Esophagus muscularis mucosa (tissue), 4 donors: ENCODE data around the gene CTCF.

ENCODE experiments used
- CTCF ChIP-seq, 3 experiments: fragments of 200-600 bp in 2 of 3; fragments of 450-650 bp in 1 of 3; sonication (generic) in 2 of 3; IDR thresholded peaks; one replicate each; pipeline ENCODE4 v1.5.1; 2017 to 2019; ENCODE audit warnings: antibody characterized with exemption in 3 of 3, mild to moderate bottlenecking in 2 of 3, moderate library complexity in 1 of 3
- EP300 ChIP-seq: sonication (generic); formaldehyde crosslinking; IDR thresholded peaks from one replicate; pipeline ENCODE4 v1.6.1; 2017; ENCODE audit warnings: antibody characterized with exemption
- POLR2A ChIP-seq: fragments of 450-650 bp; IDR thresholded peaks from one replicate; pipeline ENCODE4 v1.6.1; 2017; ENCODE audit warnings: antibody characterized with exemption, moderate library complexity, mild to moderate bottlenecking, low read depth
- POLR2AphosphoS5 ChIP-seq, 2 donors: sonication (generic); formaldehyde crosslinking; IDR thresholded peaks; one replicate each; pipeline ENCODE4 v1.6.1; 2017; ENCODE audit warnings: antibody characterized with exemption in 2 of 2

GRCh38 chr16:67565470-67566100 lies 3.3 kb downstream of the CTCF start:
- TF ChIP-seq CTCF (IDR thresholded peaks at IDR 0.05) (no peak), POLR2A (no peak), EP300 (no peak), POLR2AphosphoS5 (IDR thresholded peaks at IDR 0.05) (no peak)
